GM12878 (cell line): ENCODE data around the gene SYT1. TPM values are rescaled to one million over a fixed set of nuclear protein-coding genes. Genes with fewer than 3 reads are reported as not detected.

Experiments
- ATAC-seq: fragments of 200-7000 bp; cut with Tn5 transposase; 3 replicates; pipeline ENCODE4 v1.9.1; 2020; ENCODE audit warnings: mild to moderate bottlenecking, moderate library complexity
- BruUV-seq: library from RNA; stranded (reverse); fragments of 400-500 nt; replicated peaks from 2 replicates; lab custom pipeline; 2021; lab: Mats Ljungman, UMichigan
- CTCF ChIA-PET: fragments of 300-600 bp; sonication (Branson Sonifier 250); formaldehyde crosslinking; extraction: SDS; loops from one replicate; lab custom pipeline; 2021; ENCODE audit warnings: inconsistent platforms; lab: Yijun Ruan, JAX
- POLR2A ChIA-PET: fragments of 350-600 bp; formaldehyde crosslinking; extraction: SDS; loops from one replicate; lab custom pipeline; 2021; ENCODE audit warnings: inconsistent platforms; lab: Charles Lee
- RAD21 ChIA-PET: fragments of 300-600 bp; sonication (Branson Sonifier 250); formaldehyde crosslinking; loops from one replicate; lab custom pipeline; 2023; ENCODE audit warnings: antibody characterized with exemption; ENCODE audit not compliant: unreplicated experiment; lab: Charles Lee
- SMC1A ChIA-PET: fragments of 300-600 bp; sonication (Branson Sonifier 250); formaldehyde crosslinking; loops from one replicate; lab custom pipeline; 2023; ENCODE audit not compliant: unreplicated experiment, uncharacterized antibody; lab: Charles Lee
- DNase-seq: peaks from one replicate; pipeline ENCODE4 v3.0.0-alpha.2; 2011; ENCODE audit warnings: low read depth, low spot score
- FAIRE-seq: peaks from 3 replicates; lab custom pipeline; 2011; peaks lifted over from hg19 to GRCh38; lab: Jason Lieb, UNC
- H2AFZ ChIP-seq: 2 replicates; pipeline ENCODE4 v1.6.0; 2011; ENCODE audit warnings: low read depth, low read length, control low read depth; ENCODE audit not compliant: control insufficient read depth
- H3K27ac ChIP-seq: 2 replicates; pipeline ENCODE4 v1.5.1; 2011; ENCODE audit warnings: control low read depth; ENCODE audit not compliant: control insufficient read depth, insufficient read depth
- H3K27me3 ChIP-seq, 2 experiments: replicated peaks in 1 of 2; 2 replicates each; pipeline versions ENCODE4 v1.6.0 to v1.6.1; 2011; ENCODE audit warnings: low read length in 1 of 2; ENCODE audit not compliant: control insufficient read depth in 2 of 2, insufficient read depth in 2 of 2
- H3K36me3 ChIP-seq, 2 experiments: 2 replicates each; pipeline ENCODE4 v1.5.1; 2011; ENCODE audit warnings: low read length in 1 of 2; ENCODE audit not compliant: control insufficient read depth in 2 of 2, insufficient read depth in 2 of 2
- H3K4me1 ChIP-seq: 2 replicates; pipeline ENCODE4 v1.6.1; 2011; ENCODE audit warnings: mild to moderate bottlenecking, low read length, moderate library complexity, mixed read lengths; ENCODE audit not compliant: control insufficient read depth, insufficient read depth
- H3K4me2 ChIP-seq: 2 replicates; pipeline ENCODE4 v1.6.0; 2011; ENCODE audit warnings: control low read depth; ENCODE audit not compliant: control insufficient read depth, insufficient read depth
- H3K4me3 ChIP-seq: fragments of 200-600 bp; sonication (generic); 2 replicates; pipeline ENCODE4 v1.5.1; 2016
- H3K79me2 ChIP-seq: 2 replicates; pipeline ENCODE4 v1.6.0; 2011; ENCODE audit warnings: low read length; ENCODE audit not compliant: control insufficient read depth, insufficient read depth
- H3K9ac ChIP-seq: 2 replicates; pipeline ENCODE4 v1.8.0; 2011; ENCODE audit warnings: low read length, control low read depth, mixed read lengths; ENCODE audit not compliant: control insufficient read depth, insufficient read depth
- H3K9me3 ChIP-seq: replicated peaks from 3 replicates; pipeline ENCODE4 v1.5.1; 2011; ENCODE audit warnings: mild to moderate bottlenecking, low read length; ENCODE audit not compliant: control insufficient read depth, insufficient read depth
- H4K20me1 ChIP-seq: 2 replicates; pipeline ENCODE4 v1.6.0; 2011; ENCODE audit not compliant: control insufficient read depth, insufficient read depth
- CBFB ChIP-seq: IDR thresholded peaks from 2 replicates; pipeline ENCODE4 v1.6.1; 2016; ENCODE audit warnings: antibody characterized with exemption, low read depth
- CREB1 ChIP-seq: IDR thresholded peaks from 2 replicates; pipeline ENCODE4 v1.6.1; 2012; ENCODE audit warnings: low read depth, mild to moderate bottlenecking, inconsistent platforms
- HDAC6 ChIP-seq: fragments of 200-600 bp; sonication (generic); IDR thresholded peaks from one replicate; pipeline ENCODE4 v1.8.0; 2017; ENCODE audit warnings: antibody characterized with exemption; ENCODE audit not compliant: unreplicated experiment
- JUND ChIP-seq: IDR thresholded peaks from 2 replicates; pipeline ENCODE4 v1.6.1; 2012; ENCODE audit warnings: low read depth, mild to moderate bottlenecking, low read length, improper control_type of control experiment, moderate library complexity
- MTA3 ChIP-seq: IDR thresholded peaks from 2 replicates; pipeline ENCODE4 v1.6.1; 2012; ENCODE audit warnings: low read length, inconsistent platforms, borderline replicate concordance
- NFIC ChIP-seq: IDR thresholded peaks from 2 replicates; pipeline ENCODE4 v1.6.1; 2012; ENCODE audit warnings: low read depth, mild to moderate bottlenecking, inconsistent platforms, low read length, moderate library complexity
- NFYB ChIP-seq: IDR thresholded peaks from 2 replicates; pipeline ENCODE4 v1.6.1; 2011; ENCODE audit warnings: low read depth, mild to moderate bottlenecking, low read length, improper control_type of control experiment, moderate library complexity; ENCODE audit not compliant: insufficient read depth
- NKRF ChIP-seq: fragments of 450-650 bp; conservative IDR thresholded peaks from 2 replicates; pipeline ENCODE4 v1.6.1; 2017; ENCODE audit warnings: mild to moderate bottlenecking, moderate library complexity
- NR2F1 ChIP-seq: fragments of 450-650 bp; conservative IDR thresholded peaks from 2 replicates; pipeline ENCODE4 v1.6.1; 2017; ENCODE audit warnings: mild to moderate bottlenecking
- RELA ChIP-seq: fragments of 450-650 bp; IDR thresholded peaks from 2 replicates; pipeline ENCODE4 v1.8.0; 2014; ENCODE audit warnings: borderline replicate concordance; ENCODE audit not compliant: partially characterized antibody
- RELB ChIP-seq: fragments of 450-650 bp; IDR thresholded peaks from 2 replicates; pipeline ENCODE4 v1.6.1; 2017; ENCODE audit warnings: low read depth, mild to moderate bottlenecking, moderate library complexity
- SPI1 ChIP-seq: IDR thresholded peaks from 2 replicates; pipeline ENCODE4 v1.6.1; 2011; ENCODE audit warnings: low read depth, mild to moderate bottlenecking, low read length, moderate library complexity, borderline replicate concordance; ENCODE audit not compliant: insufficient read depth
- SREBF1 ChIP-seq: IDR thresholded peaks from 2 replicates; pipeline ENCODE4 v1.6.1; 2012; ENCODE audit warnings: mild to moderate bottlenecking, low read length
- TCF7 ChIP-seq: IDR thresholded peaks from 2 replicates; pipeline ENCODE4 v1.6.1; 2014; ENCODE audit warnings: antibody characterized with exemption, borderline replicate concordance
- YY1 ChIP-seq: IDR thresholded peaks from 2 replicates; pipeline ENCODE4 v1.6.1; 2011; ENCODE audit warnings: low read depth, mild to moderate bottlenecking, low read length
- ZBTB40 ChIP-seq: fragments of 450-650 bp; IDR thresholded peaks from 2 replicates; pipeline ENCODE4 v1.6.1; 2016; ENCODE audit warnings: mild to moderate bottlenecking, moderate library complexity, borderline replicate concordance
- ZNF24 ChIP-seq: fragments of 450-650 bp; IDR thresholded peaks from 2 replicates; pipeline ENCODE4 v1.6.1; 2017; ENCODE audit warnings: antibody characterized with exemption, mild to moderate bottlenecking
- ZNF622 ChIP-seq: fragments of 450-650 bp; IDR thresholded peaks from 2 replicates; pipeline ENCODE4 v1.6.1; 2017; ENCODE audit warnings: mild to moderate bottlenecking, inconsistent platforms
- WGBS: methylation state at CpG from one replicate; pipeline ENCODE4 v1.1.6; 2016; ENCODE audit warnings: low lambda C conversion rate; ENCODE audit not compliant: insufficient replicate concordance, insufficient coverage; ENCODE audit errors: missing lambda C conversion rate; 5-methylcytosine and 5-hydroxymethylcytosine counted together
- in situ Hi-C: fragments of 300-500 bp; cut with MboI; formaldehyde crosslinking; loops from 9 replicates; pipeline ENCODE4 v1.14.3; 2018; ENCODE audit warnings: mixed read lengths
- intact Hi-C: fragments of 100-400 bp; cut with micrococcal nuclease; formaldehyde crosslinking; loops from one replicate; pipeline ENCODE4 v1.14.2; 2022; ENCODE audit not compliant: unreplicated experiment
- polyA plus RNA-seq, 11 experiments: library from polyadenylated mRNA; depleted of rRNA in 4 of 11; unstranded in 6 of 11; stranded (reverse) in 5 of 11; fragments of >200 nt; fragmentation: Nextera tagmentation in 4 of 11; fragmentation: Illumina TruSeq in 1 of 11; extraction: Ambion mirVana in 4 of 11; extraction: Trizol in 1 of 11; gene quantifications; 1 replicate in 1 of 11; 2 replicates in 10 of 11; pipeline versions ENCODE4 v1.2.1 to v1.2.3, GENCODE V29; 2011 to 2016; ENCODE audit warnings: inconsistent platforms in 2 of 11, missing spikeins in 2 of 11, low read depth in 1 of 11
- total RNA-seq, 4 experiments: library from RNA; depleted of rRNA in 3 of 4; stranded (reverse); fragments of >200 nt in 3 of 4; fragmentation: Illumina TruSeq in 1 of 4; extraction: Trizol in 1 of 4; gene quantifications; 2 replicates each; pipeline versions ENCODE4 v1.2.1 to v1.2.3, GENCODE V29; 2013 to 2021

The SYT1 gene
- total and polyA plus RNA-seq, 10 of the 15 experiments (the other 5 are each of a cell fraction or from before 2014, with no cell fraction given) = 0.10 to 0.28 TPM; not detected in 8

GRCh38 chr12:78835493-78835892, 29.1 kb upstream of the SYT1 start:
- in situ Hi-C loops = no loop called here
- Histone ChIP-seq H4K20me1 (no peaks in the 10 kb centered on the region), H3K27me3 (no peaks in the 10 kb centered on the region; a peak in 1 of 4 replicates), H2AFZ (no peak overlapping the region), H3K27ac (no peak overlapping the region), H3K4me1 (no peaks in the 10 kb centered on the region), H3K4me2 (no peak overlapping the region), H3K4me3 (no peak overlapping the region), H3K36me3 (no peaks in the 10 kb centered on the region), H3K9ac (no peak overlapping the region), H3K79me2 (no peaks in the 10 kb centered on the region), H3K9me3 (no peaks in the 10 kb centered on the region)
- ChIA-PET CTCF (no interaction called here), RAD21 (no interaction called here), POLR2A (no interaction called here), SMC1A (no interaction called here)
- FAIRE-seq (no peak), DNase-seq (no peak), ATAC-seq (no peak)
- no TSS peak for BruUV-seq
- 50% methylated on average over 6 of the region's 6 CpGs for WGBS
- TF ChIP-seq HDAC6 (no peak), CBFB (no peak), CREB1 (no peak), SPI1 (no peak), NFIC (no peak), ZNF622 (no peak), MTA3 (no peak), RELA (no peak), TCF7 (no peak), NKRF (no peak), NFYB (no peak), ZBTB40 (no peak), NR2F1 (no peak), RELB (no peak), ZNF24 (no peak), YY1 (no peak), JUND (no peak), SREBF1 (no peak)
- intact Hi-C loops = no loop called here
